AG04450 (cell line): ENCODE measurements around the gene CAPN5. TPM values are rescaled to one million over a fixed set of nuclear protein-coding genes. Genes with fewer than 3 reads are reported as not detected.

Source experiments
- CTCF ChIA-PET: fragments of 300-600, 350-600 bp; formaldehyde crosslinking; extraction: SDS; loops from one replicate; lab custom pipeline; 2022; ENCODE audit warnings: antibody characterized with exemption, inconsistent platforms; lab: Charles Lee
- POLR2A ChIA-PET: fragments of 350-600 bp; formaldehyde crosslinking; extraction: SDS; loops from one replicate; lab custom pipeline; 2021; ENCODE audit warnings: antibody characterized with exemption, inconsistent platforms; lab: Yijun Ruan, JAX
- DNase-seq: peaks from one replicate; pipeline ENCODE4 v3.0.0-alpha.2; 2011; ENCODE audit warnings: low read depth, low spot score
- H3K27ac ChIP-seq: one replicate; pipeline ENCODE4 v1.5.1; 2012; ENCODE audit warnings: low read depth, low read length, control low read depth
- H3K27me3 ChIP-seq: one replicate; pipeline ENCODE4 v1.6.0; 2012; ENCODE audit warnings: low read length; ENCODE audit not compliant: control insufficient read depth, insufficient read depth
- H3K4me3 ChIP-seq: 2 replicates; pipeline ENCODE4 v1.5.1; 2011; ENCODE audit warnings: mild to moderate bottlenecking, low read depth, low read length, control low read depth
- H3K9me3 ChIP-seq: 2 replicates; pipeline ENCODE4 v1.5.1; 2012; ENCODE audit warnings: low read length; ENCODE audit not compliant: control insufficient read depth, insufficient read depth
- CTCF ChIP-seq: IDR thresholded peaks from 2 replicates; pipeline ENCODE4 v1.5.1; 2011; ENCODE audit warnings: low read depth, low read length, control low read depth, inconsistent platforms
- polyA plus RNA-seq: library from polyadenylated mRNA; depleted of rRNA; stranded (reverse); fragments of >200 nt; gene quantifications from 2 replicates; pipeline ENCODE4 v1.2.3, GENCODE V29; 2011

Gene CAPN5
- polyA plus RNA-seq, 1 experiment, result 18.6 TPM

GRCh38 chr11:77120571-77120970 lies 53.8 kb downstream of the CAPN5 start:
- no peak for TF ChIP-seq CTCF
- H3K27me3 ChIP-seq, result no peaks in the 10 kb centered on the region
- POLR2A ChIA-PET, result no interaction called here
- no peaks in the 10 kb centered on the region; the same call in 1 of the 2 replicates for H3K9me3 ChIP-seq
- H3K4me3 ChIP-seq, result no peak overlapping the region
- DNase-seq, result no peak
- no peak overlapping the region for H3K27ac ChIP-seq
- CTCF ChIA-PET, result no interaction called here

GRCh38 chr11:77121096-77121640 lies 54.4 kb downstream of the CAPN5 start:
- POLR2A ChIA-PET, result no interaction called here
- CTCF ChIA-PET, result no interaction called here
- no peak overlapping the region for H3K4me3 ChIP-seq

DNA sequence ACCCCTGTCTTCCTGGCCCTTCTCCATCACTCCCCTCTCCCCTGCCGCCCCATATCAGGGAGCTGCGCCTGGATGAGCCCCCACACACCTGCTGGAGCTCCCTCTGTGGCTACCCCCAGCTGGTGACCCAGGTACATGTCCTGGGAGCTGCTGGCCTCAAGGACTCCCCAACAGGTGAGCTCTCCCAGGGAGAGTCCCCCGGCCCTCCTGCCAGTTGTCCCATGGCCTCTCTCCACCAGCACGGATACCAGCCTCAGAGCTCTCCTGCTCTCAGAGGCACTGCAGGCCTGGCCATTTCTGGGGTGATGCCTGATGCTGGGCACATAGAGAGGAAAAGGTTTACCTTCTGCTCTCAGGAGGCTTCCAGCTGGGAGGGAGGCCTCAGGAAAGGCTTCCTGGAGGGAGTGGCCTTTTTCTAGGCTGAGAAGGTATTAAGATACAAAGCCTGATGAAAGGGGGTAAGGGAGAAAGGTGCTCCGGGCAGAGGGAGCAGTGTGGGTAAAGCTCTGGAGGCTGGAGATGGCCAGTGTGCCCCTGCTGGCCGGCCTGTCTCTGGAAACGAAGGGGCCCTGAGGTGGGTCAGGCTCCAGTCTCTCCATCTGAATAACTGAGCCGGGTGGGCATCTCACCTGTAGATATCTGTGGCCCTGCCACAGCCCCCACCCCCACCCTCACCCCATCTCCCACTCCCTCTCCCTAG lies 55.3 kb downstream of the CAPN5 start:
- TF ChIP-seq CTCF, result no peak
- Histone ChIP-seq H3K27me3 (no peaks in the 10 kb centered on the region), H3K4me3 (no peak overlapping the region), H3K9me3 (no peaks in the 10 kb centered on the region; the same call in 1 of the 2 replicates), H3K27ac (no peak overlapping the region)
- ChIA-PET POLR2A (no interaction called here), CTCF (interaction anchor here (1.8 kb wide), 1 partner anchor 426 kb away, joined by 5 read pairs; no protein-coding TSS in a partner anchor)
- DNase-seq, result no peak

More at GRCh38 chr11:77121096-77121640, 54.4 kb downstream of the CAPN5 start:
- TF ChIP-seq CTCF, result no peak
- no peaks in the 10 kb centered on the region for H3K27me3 ChIP-seq
- H3K27ac ChIP-seq, result no peak overlapping the region
- H3K9me3 ChIP-seq, result no peaks in the 10 kb centered on the region; the same call in 1 of the 2 replicates
- DNase-seq, result no peak

DNA sequence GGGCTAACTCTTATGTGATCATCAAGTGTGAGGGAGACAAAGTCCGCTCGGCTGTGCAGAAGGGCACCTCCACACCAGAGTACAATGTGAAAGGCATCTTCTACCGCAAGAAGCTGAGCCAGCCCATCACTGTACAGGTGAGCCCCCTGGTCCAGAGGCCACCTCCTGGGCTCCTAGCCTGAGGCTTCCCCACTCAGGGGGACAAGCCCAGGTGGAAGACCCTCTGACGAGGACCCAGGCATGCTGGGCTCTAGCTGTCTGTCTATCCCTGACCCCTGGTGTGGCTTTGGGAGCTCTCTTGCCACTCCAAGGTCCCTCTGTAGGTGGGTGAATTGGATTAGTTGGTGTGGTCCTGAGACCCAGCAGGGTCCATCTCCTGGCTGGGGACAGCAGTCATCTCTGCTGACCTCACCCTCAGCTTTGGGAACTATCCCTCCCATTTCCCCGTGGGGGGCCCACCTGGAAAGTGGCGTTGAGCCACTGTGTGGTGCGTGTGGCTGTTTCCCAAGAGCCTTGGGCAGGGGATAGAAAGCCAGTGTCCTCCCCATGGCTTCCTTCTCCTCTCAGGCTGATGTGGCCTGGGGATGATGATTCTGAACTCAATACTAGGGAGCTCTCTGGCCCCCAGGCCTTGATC lies 55.9 kb downstream of the CAPN5 start:
- DNase-seq, result no peak
- Histone ChIP-seq H3K27me3 (no peaks in the 10 kb centered on the region), H3K4me3 (no peak overlapping the region), H3K27ac (no peak overlapping the region), H3K9me3 (no peaks in the 10 kb centered on the region; the same call in 1 of the 2 replicates)
- no peak for TF ChIP-seq CTCF
- ChIA-PET POLR2A (no interaction called here), CTCF (interaction anchor here (1.8 kb wide), 1 partner anchor 426 kb away, joined by 5 read pairs; no protein-coding TSS in a partner anchor)

- TF ChIP-seq CTCF, result no peak
- no peaks in the 10 kb centered on the region; the same call in 1 of the 2 replicates for H3K9me3 ChIP-seq
- POLR2A ChIA-PET, result no interaction called here
- CTCF ChIA-PET, result no interaction called here
- H3K27me3 ChIP-seq, result no peaks in the 10 kb centered on the region
- DNase-seq, result no peak
- H3K4me3 ChIP-seq, result no peak overlapping the region
- H3K27ac ChIP-seq, result no peak overlapping the region
Measured at GRCh38 chr11:77123591-77123990, 56.8 kb downstream of the CAPN5 start.
